Measurements from ENCODE around the gene CAMK2B.

The CAMK2B gene

GRCh38 chr7:44294325-44295069 is 30.9 kb downstream of the CAMK2B start:
- no peak for TF ChIP-seq FOXP2 (optimal IDR thresholded peaks at IDR 0.05; ENCODE audit: borderline replicate concordance, extremely low read depth, extremely low read length, insufficient read depth)
- TF ChIP-seq REST (IDR thresholded peaks at IDR 0.05; ENCODE audit: insufficient read depth in 1 of 2, low read depth in 2 of 2, low read length in 2 of 2) = no peak
- no peak for TF ChIP-seq POLR2AphosphoS5 (IDR thresholded peaks at IDR 0.05; ENCODE audit: low read depth, low read length)
- no peak for TF ChIP-seq SIN3A (IDR thresholded peaks at IDR 0.05; ENCODE audit: borderline replicate concordance, insufficient read depth, low read length)
- no peak for TF ChIP-seq TAF1 (IDR thresholded peaks at IDR 0.05; ENCODE audit: borderline replicate concordance, insufficient read depth, low read length)

- no peak for TF ChIP-seq SIN3A (IDR thresholded peaks at IDR 0.05; ENCODE audit: borderline replicate concordance, insufficient read depth, low read length)
Observed at GRCh38 chr7:44293561-44294324, 31.7 kb downstream of the CAMK2B start.

- TF ChIP-seq FOXP2 (optimal IDR thresholded peaks at IDR 0.05; ENCODE audit: borderline replicate concordance, extremely low read depth, extremely low read length, insufficient read depth) (no peak), SIN3A (IDR thresholded peaks at IDR 0.05; ENCODE audit: borderline replicate concordance, insufficient read depth, low read length) (no peak), REST (IDR thresholded peaks at IDR 0.05; ENCODE audit: insufficient read depth in 1 of 2, low read depth in 2 of 2, low read length in 2 of 2) (no peak), POLR2AphosphoS5 (IDR thresholded peaks at IDR 0.05; ENCODE audit: low read depth, low read length) (no peak), TAF1 (IDR thresholded peaks at IDR 0.05; ENCODE audit: borderline replicate concordance, insufficient read depth, low read length) (no peak)
Observed at GRCh38 chr7:44292876-44293560, 32.4 kb downstream of the CAMK2B start.

- TF ChIP-seq POLR2AphosphoS5 (IDR thresholded peaks at IDR 0.05; ENCODE audit: low read depth, low read length) (no peak), SIN3A (IDR thresholded peaks at IDR 0.05; ENCODE audit: borderline replicate concordance, insufficient read depth, low read length) (no peak), TAF1 (IDR thresholded peaks at IDR 0.05; ENCODE audit: borderline replicate concordance, insufficient read depth, low read length) (no peak), REST (IDR thresholded peaks at IDR 0.05; ENCODE audit: insufficient read depth in 1 of 2, low read depth in 2 of 2, low read length in 2 of 2) (no peak), FOXP2 (optimal IDR thresholded peaks at IDR 0.05; ENCODE audit: borderline replicate concordance, extremely low read depth, extremely low read length, insufficient read depth) (no peak)
Observed at GRCh38 chr7:44292420-44292817, 33.0 kb downstream of the CAMK2B start.

GRCh38 chr7:44291733-44292419 is 33.5 kb downstream of the CAMK2B start:
- TF ChIP-seq FOXP2 (optimal IDR thresholded peaks at IDR 0.05; ENCODE audit: borderline replicate concordance, extremely low read depth, extremely low read length, insufficient read depth) (no peak), SIN3A (IDR thresholded peaks at IDR 0.05; ENCODE audit: borderline replicate concordance, insufficient read depth, low read length) (no peak), POLR2AphosphoS5 (IDR thresholded peaks at IDR 0.05; ENCODE audit: low read depth, low read length) (no peak)

Data from PFSK-1 (cell line).